IMR-90 (cell line): ENCODE results near the gene OFD1. TPM values are rescaled to one million over a fixed set of nuclear protein-coding genes. Genes with fewer than 3 reads are reported as not detected.

Source experiments
- ATAC-seq: fragments of 200-7000 bp; cut with Tn5 transposase; 2 replicates; pipeline ENCODE4 v1.9.1; 2020; ENCODE audit warnings: low read depth, mild to moderate bottlenecking, moderate library complexity
- BruUV-seq: library from RNA; stranded (reverse); fragments of 400-500 nt; replicated peaks from 2 replicates; lab custom pipeline; 2021; lab: Mats Ljungman, UMichigan
- CTCF ChIA-PET: fragments of 300-600 bp; formaldehyde crosslinking; extraction: SDS; loops from one replicate; lab custom pipeline; 2021; ENCODE audit warnings: antibody characterized with exemption; lab: Yijun Ruan, JAX
- POLR2A ChIA-PET: fragments of 300-600 bp; sonication (Branson Sonifier 250); formaldehyde crosslinking; loops from one replicate; lab custom pipeline; 2022; ENCODE audit warnings: antibody characterized with exemption; ENCODE audit not compliant: unreplicated experiment; lab: Charles Lee
- DNase-seq: peaks from one replicate; pipeline ENCODE4 v3.0.0; 2013
- H2AFZ ChIP-seq: replicated peaks from 2 replicates; pipeline ENCODE3; 2013; ENCODE audit warnings: low read length, mild to moderate bottlenecking; ENCODE audit not compliant: poor library complexity
- H2AK5ac ChIP-seq: 2 replicates; pipeline ENCODE4 v1.6.1; 2013; ENCODE audit warnings: low read depth, low read length, inconsistent platforms
- H2AK9ac ChIP-seq: replicated peaks from 2 replicates; pipeline ENCODE3; 2013; ENCODE audit warnings: mild to moderate bottlenecking, low read depth, low read length, moderate library complexity; ENCODE audit not compliant: poor library complexity
- H2BK120ac ChIP-seq: 2 replicates; pipeline ENCODE4 v1.6.1; 2013; ENCODE audit warnings: low read depth, low read length, inconsistent platforms
- H2BK15ac ChIP-seq: 3 replicates; pipeline ENCODE4 v1.6.1; 2013; ENCODE audit warnings: low read depth, low read length, inconsistent platforms
- H2BK20ac ChIP-seq: 2 replicates; pipeline ENCODE4 v1.6.1; 2013; ENCODE audit warnings: low read depth, mild to moderate bottlenecking, inconsistent platforms, low read length, moderate library complexity
- H2BK5ac ChIP-seq: 2 replicates; pipeline ENCODE4 v1.6.1; 2013; ENCODE audit warnings: mild to moderate bottlenecking, low read depth, low read length, inconsistent platforms; ENCODE audit not compliant: poor library complexity, severe bottlenecking
- H3K14ac ChIP-seq: replicated peaks from 2 replicates; pipeline ENCODE4 v1.6.1; 2013; ENCODE audit warnings: low read depth, low read length, inconsistent platforms
- H3K18ac ChIP-seq: 2 replicates; pipeline ENCODE4 v1.6.1; 2013; ENCODE audit warnings: low read depth, low read length, control low read depth
- H3K23ac ChIP-seq: 2 replicates; pipeline ENCODE4 v1.6.1; 2013; ENCODE audit warnings: low read depth, low read length, inconsistent platforms
- H3K27ac ChIP-seq: 2 replicates; pipeline ENCODE4 v1.5.1; 2013; ENCODE audit warnings: mild to moderate bottlenecking, control low read depth, low read length; ENCODE audit not compliant: insufficient read depth
- H3K27me3 ChIP-seq: 2 replicates; pipeline ENCODE4 v1.6.1; 2013; ENCODE audit warnings: low read length; ENCODE audit not compliant: control insufficient read depth, insufficient read depth
- H3K36me3 ChIP-seq: 2 replicates; pipeline ENCODE4 v1.6.1; 2013; ENCODE audit warnings: low read length, mixed read lengths; ENCODE audit not compliant: control insufficient read depth, insufficient read depth
- H3K4ac ChIP-seq: 2 replicates; pipeline ENCODE4 v1.6.1; 2013; ENCODE audit warnings: low read depth, low read length, inconsistent platforms
- H3K4me1 ChIP-seq: 2 replicates; pipeline ENCODE4 v1.6.1; 2013; ENCODE audit warnings: low read length, mixed read lengths; ENCODE audit not compliant: control insufficient read depth, insufficient read depth
- H3K4me2 ChIP-seq: 2 replicates; pipeline ENCODE4 v1.6.1; 2013; ENCODE audit warnings: low read depth, mild to moderate bottlenecking, control low read depth, low read length, moderate library complexity
- H3K4me3 ChIP-seq: 2 replicates; pipeline ENCODE4 v1.5.1; 2013; ENCODE audit warnings: low read depth, mild to moderate bottlenecking, control low read depth, low read length, moderate library complexity; ENCODE audit not compliant: insufficient read depth
- H3K56ac ChIP-seq: 2 replicates; pipeline ENCODE4 v1.6.1; 2013; ENCODE audit warnings: low read length, inconsistent platforms; ENCODE audit not compliant: insufficient read depth; ENCODE audit errors: extremely low read depth
- H3K79me1 ChIP-seq, 2 experiments: 2 replicates each; pipeline ENCODE4 v1.6.1; 2013; ENCODE audit warnings: low read length in 2 of 2, inconsistent platforms in 1 of 2, low read depth in 1 of 2
- H3K9ac ChIP-seq: 2 replicates; pipeline ENCODE4 v1.6.1; 2013; ENCODE audit warnings: low read depth, low read length, control low read depth
- H3K9me1 ChIP-seq: 2 replicates; pipeline ENCODE4 v1.6.1; 2013; ENCODE audit warnings: low read length, inconsistent platforms; ENCODE audit not compliant: insufficient read depth
- H3K9me3 ChIP-seq: 2 replicates; pipeline ENCODE4 v1.6.1; 2013; ENCODE audit warnings: low read length; ENCODE audit not compliant: control insufficient read depth, insufficient read depth
- H4K20me1 ChIP-seq: 2 replicates; pipeline ENCODE4 v1.6.1; 2013; ENCODE audit warnings: low read length, inconsistent platforms; ENCODE audit not compliant: insufficient read depth
- H4K5ac ChIP-seq: 2 replicates; pipeline ENCODE4 v1.6.1; 2013; ENCODE audit warnings: mild to moderate bottlenecking, low read depth, low read length, control low read depth
- H4K8ac ChIP-seq, 2 experiments: 2 replicates each; pipeline ENCODE4 v1.6.1; 2013; ENCODE audit warnings: low read depth in 2 of 2, low read length in 2 of 2, control low read depth in 1 of 2, inconsistent platforms in 1 of 2
- H4K91ac ChIP-seq: 2 replicates; pipeline ENCODE4 v1.6.1; 2013; ENCODE audit warnings: low read depth, low read length, inconsistent platforms; ENCODE audit not compliant: insufficient read depth
- BHLHE40 ChIP-seq: fragments of 150-350 bp; IDR thresholded peaks from 2 replicates; pipeline ENCODE4 v1.6.1; 2016; ENCODE audit warnings: mild to moderate bottlenecking, low read depth, low read length
- MAZ ChIP-seq: IDR thresholded peaks from 2 replicates; pipeline ENCODE4 v1.6.1; 2012; ENCODE audit warnings: low read depth, mild to moderate bottlenecking, low read length, improper control_type of control experiment, moderate library complexity, borderline replicate concordance
- MXI1 ChIP-seq: IDR thresholded peaks from 2 replicates; pipeline ENCODE4 v1.6.1; 2012; ENCODE audit warnings: low read depth, mild to moderate bottlenecking, low read length, moderate library complexity, borderline replicate concordance
- RFX5 ChIP-seq: IDR thresholded peaks from 2 replicates; pipeline ENCODE4 v1.8.0; 2012; ENCODE audit warnings: low read depth, mild to moderate bottlenecking, low read length, moderate library complexity
- SMC3 ChIP-seq: fragments of 150-350 bp; IDR thresholded peaks from 2 replicates; pipeline ENCODE4 v1.6.1; 2016; ENCODE audit warnings: low read depth, mild to moderate bottlenecking, antibody characterized with exemption, low read length, moderate library complexity
- WGBS, 2 experiments: methylation state at CpG; one replicate each; pipeline versions ENCODE4 v1.1.5 to v1.1.7; 2013; ENCODE audit warnings: missing lambda C conversion rate in 2 of 2; ENCODE audit not compliant: insufficient read length in 1 of 2; ENCODE audit errors: extremely low coverage in 2 of 2; 5-methylcytosine and 5-hydroxymethylcytosine counted together
- dilution Hi-C: fragments of 300-500 bp; cut with HindIII; formaldehyde crosslinking; loops from one replicate; pipeline ENCODE4 v1.14.3; 2018; ENCODE audit warnings: low sequenced_read_pairs; ENCODE audit not compliant: unreplicated experiment
- in situ Hi-C: fragments of 300-500 bp; cut with MboI; formaldehyde crosslinking; loops from 3 replicates; pipeline ENCODE4 v1.14.3; 2019; ENCODE audit warnings: low sequenced_read_pairs, inconsistent platforms, mixed read lengths
- intact Hi-C: fragments of 100-400 bp; cut with micrococcal nuclease; formaldehyde crosslinking; loops from 2 replicates; pipeline ENCODE4 v1.10.0; 2022
- polyA plus RNA-seq, 3 experiments: library from polyadenylated mRNA; depleted of rRNA; stranded (reverse); fragments of >200 nt; gene quantifications; 2 replicates each; pipeline ENCODE4 v1.2.3, GENCODE V29; 2012; ENCODE audit warnings: low replicate concordance in 1 of 3
- total RNA-seq: library from RNA; depleted of rRNA; stranded (reverse); fragments of >200 nt; gene quantifications from 2 replicates; pipeline ENCODE4 v1.2.3, GENCODE V29; 2012

The OFD1 gene
- total and polyA plus RNA-seq, 2 of the 4 experiments (the other 2 are of a cell fraction), result 8.4 to 8.6 TPM

- H3K56ac ChIP-seq, result no peak overlapping the region
- H2BK120ac ChIP-seq, result no peak overlapping the region
- no peak overlapping the region for H3K18ac ChIP-seq
- no peak overlapping the region for H2BK20ac ChIP-seq
- H4K20me1 ChIP-seq, result no peaks in the 10 kb centered on the region
- H3K9me3 ChIP-seq, result no peaks in the 10 kb centered on the region
- peak; percentile 37 for DNase-seq
- no peak overlapping the region; the same call in 1 of the 2 replicates for H3K4ac ChIP-seq
- H3K14ac ChIP-seq, result no peak overlapping the region
- no peak overlapping the region for H2BK15ac ChIP-seq
- no peak overlapping the region for H4K5ac ChIP-seq
- POLR2A ChIA-PET, result no interaction called here
- H3K9me1 ChIP-seq, result no peaks in the 10 kb centered on the region; the same call in 1 of the 2 replicates
- no CpG with 5 or more reads among the region's 4 CpGs for WGBS, 2 experiments
- no peak overlapping the region for H4K8ac ChIP-seq
- dilution Hi-C loops (no loop called here), in situ Hi-C loops (no loop called here), intact Hi-C loops (loop anchor here (2.0 kb wide), 1 partner anchor 256 kb away; no protein-coding TSS in a partner anchor)
- no peak overlapping the region for H2BK5ac ChIP-seq
- no peak overlapping the region for H2AFZ ChIP-seq
- CTCF ChIA-PET, result interaction anchor here (0.6 to 1.0 kb wide), 2 partner anchors 14 to 80 kb away, joined by 3 read pairs; no protein-coding TSS in a partner anchor
- no peaks in the 10 kb centered on the region; the same call in 1 of the 2 replicates for H3K4me1 ChIP-seq
- no peak overlapping the region for H4K91ac ChIP-seq
- peak; percentile 69 for ATAC-seq
- H2AK9ac ChIP-seq, result no peak overlapping the region
- H3K27me3 ChIP-seq, result peaks cover 2% of the 10 kb centered on the region; the same call in 1 of the 2 replicates
- H3K4me3 ChIP-seq, result no peak overlapping the region
- no TSS peak for BruUV-seq
- no peak overlapping the region for H3K4me2 ChIP-seq
- H2AK5ac ChIP-seq, result no peak overlapping the region
- H3K9ac ChIP-seq, result no peak overlapping the region
- H3K79me1 ChIP-seq, result no peaks in the 10 kb centered on the region
- no peak overlapping the region for H3K23ac ChIP-seq
- TF ChIP-seq RFX5 (no peak), SMC3 (no peak), MXI1 (no peak), MAZ (no peak), BHLHE40 (no peak)
- H3K36me3 ChIP-seq, result peaks cover 4% of the 10 kb centered on the region
- H3K27ac ChIP-seq, result no peak overlapping the region; the same call in 1 of the 2 replicates
Measured at GRCh38 chrX:13776387-13776786, 41.8 kb downstream of the OFD1 start.
